Neural cell (in vitro differentiated cells): ENCODE results near the gene OTOA. TPM values are rescaled to one million over a fixed set of nuclear protein-coding genes. Genes with fewer than 3 reads are reported as not detected.

Experiments
- H2AFZ ChIP-seq: fragments of 200-600, 300-800 bp; sonication (generic), shearing (Covaris generic); 2 replicates; pipeline ENCODE4 v1.6.0; 2014; ENCODE audit warnings: low read depth, mild to moderate bottlenecking, antibody characterized with exemption, low read length, moderate library complexity
- H3F3A ChIP-seq: fragments of 200-600 bp; shearing (Covaris generic); 2 replicates; pipeline ENCODE4 v1.6.1; 2016; ENCODE audit warnings: mild to moderate bottlenecking, moderate library complexity, mixed read lengths, antibody characterized with exemption, low read length; ENCODE audit not compliant: insufficient read depth, poor library complexity, severe bottlenecking
- H3K27ac ChIP-seq: fragments of 200-600, 300-800 bp; sonication (generic), shearing (Covaris generic); 2 replicates; pipeline ENCODE4 v1.5.1; 2014; ENCODE audit warnings: mild to moderate bottlenecking, low read length, moderate library complexity
- H3K27me3 ChIP-seq: fragments of 300-800, 200-600 bp; sonication (generic), shearing (Covaris generic); 2 replicates; pipeline ENCODE4 v1.6.0; 2014; ENCODE audit warnings: mild to moderate bottlenecking, low read depth, low read length, moderate library complexity; ENCODE audit not compliant: insufficient read depth
- H3K36me3 ChIP-seq: fragments of 300-800, 200-600 bp; sonication (generic), shearing (Covaris generic); 2 replicates; pipeline ENCODE4 v1.5.1; 2014; ENCODE audit warnings: mild to moderate bottlenecking, antibody characterized with exemption, low read length, moderate library complexity; ENCODE audit not compliant: insufficient read depth
- H3K4me2 ChIP-seq: fragments of 300-800, 200-600 bp; sonication (generic), shearing (Covaris generic); 2 replicates; pipeline ENCODE4 v1.6.0; 2014; ENCODE audit warnings: mild to moderate bottlenecking, low read length
- H3K4me3 ChIP-seq: fragments of 300-800, 200-600 bp; sonication (generic), shearing (Covaris generic); 2 replicates; pipeline ENCODE4 v1.5.1; 2014; ENCODE audit warnings: mild to moderate bottlenecking, low read length, moderate library complexity
- H3K79me2 ChIP-seq: fragments of 200-600 bp; shearing (Covaris generic); replicated peaks from 2 replicates; pipeline ENCODE4 v1.6.0; 2014; ENCODE audit warnings: mild to moderate bottlenecking, low read length, moderate library complexity; ENCODE audit not compliant: insufficient read depth
- H3K9ac ChIP-seq: fragments of 300-800, 200-600 bp; sonication (generic), shearing (Covaris generic); 2 replicates; pipeline ENCODE4 v1.6.1; 2016; ENCODE audit warnings: mild to moderate bottlenecking, low read length, mixed read lengths
- H3K9me2 ChIP-seq: fragments of 200-600 bp; shearing (Covaris generic); 2 replicates; pipeline ENCODE4 v1.6.1; 2016; ENCODE audit warnings: mild to moderate bottlenecking, low read length, mixed read lengths; ENCODE audit not compliant: insufficient read depth
- H3K9me3 ChIP-seq: fragments of 200-600, 300-800 bp; sonication (generic), shearing (Covaris generic); 2 replicates; pipeline ENCODE4 v1.6.1; 2016; ENCODE audit warnings: mild to moderate bottlenecking, mixed run types, low read length, moderate library complexity, mixed read lengths
- H4K20me1 ChIP-seq: fragments of 200-600 bp; shearing (Covaris generic); 2 replicates; pipeline ENCODE4 v1.6.1; 2016; ENCODE audit warnings: mild to moderate bottlenecking, mixed run types; ENCODE audit not compliant: insufficient read depth
- EP300 ChIP-seq: fragments of 450-650 bp; conservative IDR thresholded peaks from 2 replicates; pipeline ENCODE4 v1.6.1; 2014; ENCODE audit warnings: antibody characterized with exemption, mild to moderate bottlenecking, moderate library complexity; ENCODE audit not compliant: poor library complexity, severe bottlenecking
- EZH2 ChIP-seq: fragments of 200-600, 300-800 bp; shearing (Covaris generic), sonication (generic); IDR thresholded peaks from 2 replicates; pipeline ENCODE4 v1.6.1; 2014; ENCODE audit warnings: antibody characterized with exemption, low read length, borderline replicate concordance, mild to moderate bottlenecking; ENCODE audit not compliant: insufficient read depth, poor library complexity, severe bottlenecking
- MXI1 ChIP-seq: fragments of 450-650 bp; conservative IDR thresholded peaks from 2 replicates; pipeline ENCODE4 v1.6.1; 2014; ENCODE audit warnings: antibody characterized with exemption, mild to moderate bottlenecking; ENCODE audit not compliant: poor library complexity, severe bottlenecking
- POLR2AphosphoS5 ChIP-seq: IDR thresholded peaks from 2 replicates; pipeline ENCODE4 v1.6.1; 2012
- RAD21 ChIP-seq: fragments of 450-650 bp; conservative IDR thresholded peaks from 2 replicates; pipeline ENCODE4 v1.6.1; 2014; ENCODE audit warnings: antibody characterized with exemption, mild to moderate bottlenecking, moderate library complexity
- REST ChIP-seq: IDR thresholded peaks from 2 replicates; pipeline ENCODE4 v1.6.1; 2012; ENCODE audit warnings: borderline replicate concordance
- SMC3 ChIP-seq: fragments of 450-650 bp; conservative IDR thresholded peaks from 2 replicates; pipeline ENCODE4 v1.6.1; 2014; ENCODE audit warnings: antibody characterized with exemption, mild to moderate bottlenecking, moderate library complexity; ENCODE audit not compliant: poor library complexity
- TAF1 ChIP-seq: IDR thresholded peaks from 2 replicates; pipeline ENCODE4 v1.6.1; 2012; ENCODE audit warnings: low read depth
- polyA plus RNA-seq: library from polyadenylated mRNA; depleted of rRNA; stranded (reverse); fragments of >200 nt; gene quantifications from 2 replicates; pipeline ENCODE4 v1.2.3, GENCODE V29; 2014
- TF ChIP-seq, protein P1 (sequence below): fragments of 450-650 bp; IDR thresholded peaks from 2 replicates; pipeline ENCODE4 v1.5.1; 2014; ENCODE audit warnings: antibody characterized with exemption, mild to moderate bottlenecking, moderate library complexity; ENCODE audit not compliant: poor library complexity, severe bottlenecking

OTOA gene
- polyA plus RNA-seq, 1 donor from 2014 or later = 0.12 TPM

DNA sequence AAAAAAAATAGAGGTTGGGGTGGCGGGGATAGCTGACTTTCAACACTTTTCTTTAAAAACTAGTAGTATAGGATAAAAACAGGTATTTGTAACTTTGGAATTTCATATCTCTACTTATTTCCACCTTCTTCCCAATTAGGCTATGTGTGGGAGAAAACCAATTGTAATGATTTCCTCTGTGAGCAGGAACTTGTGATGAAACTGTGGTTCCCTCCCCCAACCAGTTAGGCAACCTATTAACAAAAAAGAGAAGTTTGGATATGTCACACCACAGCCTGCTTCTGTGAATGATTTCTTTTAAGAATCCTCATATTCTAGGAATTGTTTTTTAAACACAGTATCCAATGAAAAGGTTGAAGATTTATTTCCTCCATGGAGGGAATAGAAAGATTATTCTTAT, 13.2 kb upstream of the OTOA start:
- no peak overlapping the region for H2AFZ ChIP-seq
- peaks cover 9% of the 10 kb centered on the region for H3K36me3 ChIP-seq
- H3K9ac ChIP-seq = no peak overlapping the region
- no peaks in the 10 kb centered on the region for H3K9me3 ChIP-seq
- H3K4me3 ChIP-seq = no peak overlapping the region
- H3K4me2 ChIP-seq = no peak overlapping the region
- H3K27ac ChIP-seq = no peak overlapping the region
- TF ChIP-seq, protein P1, sequence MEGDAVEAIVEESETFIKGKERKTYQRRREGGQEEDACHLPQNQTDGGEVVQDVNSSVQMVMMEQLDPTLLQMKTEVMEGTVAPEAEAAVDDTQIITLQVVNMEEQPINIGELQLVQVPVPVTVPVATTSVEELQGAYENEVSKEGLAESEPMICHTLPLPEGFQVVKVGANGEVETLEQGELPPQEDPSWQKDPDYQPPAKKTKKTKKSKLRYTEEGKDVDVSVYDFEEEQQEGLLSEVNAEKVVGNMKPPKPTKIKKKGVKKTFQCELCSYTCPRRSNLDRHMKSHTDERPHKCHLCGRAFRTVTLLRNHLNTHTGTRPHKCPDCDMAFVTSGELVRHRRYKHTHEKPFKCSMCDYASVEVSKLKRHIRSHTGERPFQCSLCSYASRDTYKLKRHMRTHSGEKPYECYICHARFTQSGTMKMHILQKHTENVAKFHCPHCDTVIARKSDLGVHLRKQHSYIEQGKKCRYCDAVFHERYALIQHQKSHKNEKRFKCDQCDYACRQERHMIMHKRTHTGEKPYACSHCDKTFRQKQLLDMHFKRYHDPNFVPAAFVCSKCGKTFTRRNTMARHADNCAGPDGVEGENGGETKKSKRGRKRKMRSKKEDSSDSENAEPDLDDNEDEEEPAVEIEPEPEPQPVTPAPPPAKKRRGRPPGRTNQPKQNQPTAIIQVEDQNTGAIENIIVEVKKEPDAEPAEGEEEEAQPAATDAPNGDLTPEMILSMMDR = no peak
- no peak for TF ChIP-seq EP300
- no peak for TF ChIP-seq RAD21
- no peak for TF ChIP-seq SMC3
- no peak for TF ChIP-seq POLR2AphosphoS5
- no peak for TF ChIP-seq TAF1
- TF ChIP-seq REST = no peak
- no peak for TF ChIP-seq MXI1
- TF ChIP-seq EZH2 = no peak
- no peaks in the 10 kb centered on the region for H3K79me2 ChIP-seq
- no peaks in the 10 kb centered on the region for H3K27me3 ChIP-seq
- H3F3A ChIP-seq = no peaks in the 10 kb centered on the region
- H3K9me2 ChIP-seq = no peaks in the 10 kb centered on the region
- H4K20me1 ChIP-seq = no peaks in the 10 kb centered on the region

DNA sequence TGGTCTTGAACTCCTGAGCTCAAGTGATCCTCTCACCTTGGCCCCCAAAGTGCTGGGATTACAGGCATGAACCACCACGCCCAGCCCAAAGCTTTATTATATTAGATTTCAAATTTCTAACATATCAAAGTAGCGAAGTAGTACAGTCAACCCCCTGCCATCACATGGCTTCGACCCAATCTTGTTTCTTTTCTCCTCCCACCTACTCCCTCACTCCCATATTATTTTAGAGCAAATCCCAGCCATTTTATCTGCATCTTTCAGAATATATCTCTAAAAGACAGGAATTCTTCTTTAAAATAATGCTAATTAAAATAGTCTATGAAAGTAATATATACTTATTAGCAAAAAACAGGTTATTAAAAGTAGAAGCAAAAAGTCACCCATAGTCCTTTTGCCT, 12.3 kb upstream of the OTOA start:
- H2AFZ ChIP-seq = no peak overlapping the region
- no peak overlapping the region for H3K27ac ChIP-seq
- H3K4me3 ChIP-seq = no peak overlapping the region
- no peaks in the 10 kb centered on the region for H3K9me3 ChIP-seq
- no peaks in the 10 kb centered on the region for H3F3A ChIP-seq
- H3K9ac ChIP-seq = no peak overlapping the region
- peaks cover 10% of the 10 kb centered on the region for H3K36me3 ChIP-seq
- H4K20me1 ChIP-seq = no peaks in the 10 kb centered on the region
- TF ChIP-seq MXI1 (no peak), EZH2 (no peak)
- no peak overlapping the region for H3K4me2 ChIP-seq
- no peaks in the 10 kb centered on the region for H3K9me2 ChIP-seq
- H3K27me3 ChIP-seq = no peaks in the 10 kb centered on the region
- no peaks in the 10 kb centered on the region for H3K79me2 ChIP-seq

DNA sequence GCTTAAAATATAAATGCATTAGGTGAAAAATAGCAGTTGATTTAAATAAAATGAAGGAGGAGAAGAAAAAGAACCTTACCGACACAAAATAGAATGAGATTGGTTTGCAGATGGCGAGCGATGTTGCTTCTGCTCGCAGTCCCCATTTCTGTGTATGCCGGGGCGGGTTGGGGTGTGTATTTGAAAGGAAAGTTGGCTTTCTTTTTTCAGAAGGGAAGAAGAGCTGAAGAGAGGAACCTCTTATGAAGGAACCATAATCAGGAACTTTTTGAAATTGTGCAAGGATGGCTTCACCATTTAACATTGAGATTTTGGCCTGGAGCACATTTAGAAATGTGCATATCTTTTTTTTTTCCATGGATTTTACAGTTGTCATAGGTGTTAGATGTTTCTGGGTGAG, 11.3 kb upstream of the OTOA start, which contains the start of gene IGSF6:
Gene IGSF6, minus strand, starts transcription at position 156 of the 400 bp plus-strand sequence. Its CDS starts 10 bp downstream, at position 146.
- Histone ChIP-seq H3K9me2 (no peaks in the 10 kb centered on the region), H3K36me3 (peaks cover 13% of the 10 kb centered on the region), H3K27ac (no peak within 1 kb of the TSS), H3K27me3 (no peaks in the 10 kb centered on the region), H3K9ac (no peak within 1 kb of the TSS), H2AFZ (no peak within 1 kb of the TSS), H3K4me2 (no peak within 1 kb of the TSS), H3K9me3 (no peaks in the 10 kb centered on the region), H3K4me3 (no peak within 1 kb of the TSS), H3K79me2 (no peaks in the 10 kb centered on the region), H3F3A (no peaks in the 10 kb centered on the region), H4K20me1 (no peaks in the 10 kb centered on the region)
- TF ChIP-seq, protein P1 = no peak
- TF ChIP-seq EP300 = no peak
- no peak for TF ChIP-seq EZH2
- no peak for TF ChIP-seq REST
- TF ChIP-seq RAD21 = no peak
